Germinal center (tissue), 1 donor: ENCODE measurements around the gene BBS9.
"Not testable (repeated sequence)": the region's sequence is repeated elsewhere in the genome, so short reads cannot be mapped to it uniquely, and the experiment has no call there.

Source experiments
- DNase-seq: peaks from one replicate; pipeline ENCODE4 v3.0.0; 2012; ENCODE audit warnings: mixed read lengths, low spot score

Gene BBS9

DNA sequence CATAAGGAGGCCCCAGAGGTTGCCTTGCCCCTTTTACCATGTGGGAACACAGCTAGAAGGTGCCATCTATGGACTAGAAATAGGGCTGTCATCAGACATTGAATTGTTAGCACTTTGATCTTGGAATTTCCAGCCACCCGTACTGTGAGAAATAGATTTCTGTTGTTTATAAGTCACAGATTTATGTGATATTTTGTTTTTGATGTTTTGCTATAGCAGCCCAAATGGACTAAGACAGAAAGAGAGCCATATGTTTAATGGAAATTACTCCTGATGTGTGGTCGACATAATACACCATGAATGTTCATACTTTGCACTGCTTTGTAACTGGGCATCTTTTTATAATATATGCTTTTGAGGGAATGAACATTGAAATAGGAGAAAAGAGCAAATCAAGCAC, 302.2 kb downstream of the BBS9 start:
- no peak for DNase-seq

DNA sequence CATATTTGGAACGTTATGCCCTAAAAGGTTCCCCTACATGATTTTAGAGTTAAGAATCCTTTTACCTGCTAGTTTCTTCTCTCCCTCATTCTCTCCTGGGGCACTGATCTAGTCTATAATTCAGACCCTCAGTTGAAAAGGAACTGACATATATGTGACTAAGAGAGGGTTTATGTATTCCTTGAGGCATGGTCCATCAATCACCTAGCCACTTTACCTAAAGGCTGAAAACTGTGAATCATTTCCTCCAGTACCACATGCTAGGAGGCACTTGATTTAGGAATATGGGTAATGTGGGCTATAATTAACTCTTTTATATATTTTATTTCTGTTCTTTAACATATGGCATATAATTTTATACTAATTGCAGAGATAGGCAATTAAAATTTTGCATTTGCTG, 303.5 kb downstream of the BBS9 start:
- no peak for DNase-seq

DNA sequence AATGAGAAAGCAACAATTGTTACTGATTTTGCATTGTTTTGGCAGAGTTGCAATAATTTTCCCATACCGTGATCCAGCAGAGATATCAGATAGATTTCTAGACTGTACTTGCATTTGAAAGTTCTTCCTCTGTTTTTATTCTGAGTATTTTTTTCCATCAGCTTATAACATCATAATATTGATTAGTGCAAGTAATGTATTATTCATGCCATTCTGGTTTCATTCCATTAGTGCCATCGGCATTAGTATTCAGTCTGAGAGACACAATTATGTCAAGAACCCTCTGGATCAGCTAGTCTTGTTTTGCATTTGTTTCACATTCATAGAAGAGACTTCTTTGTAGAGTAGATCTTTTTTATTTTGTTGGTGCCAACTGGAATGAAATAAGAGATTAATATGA, 304.0 kb downstream of the BBS9 start:
- no peak for DNase-seq

DNA sequence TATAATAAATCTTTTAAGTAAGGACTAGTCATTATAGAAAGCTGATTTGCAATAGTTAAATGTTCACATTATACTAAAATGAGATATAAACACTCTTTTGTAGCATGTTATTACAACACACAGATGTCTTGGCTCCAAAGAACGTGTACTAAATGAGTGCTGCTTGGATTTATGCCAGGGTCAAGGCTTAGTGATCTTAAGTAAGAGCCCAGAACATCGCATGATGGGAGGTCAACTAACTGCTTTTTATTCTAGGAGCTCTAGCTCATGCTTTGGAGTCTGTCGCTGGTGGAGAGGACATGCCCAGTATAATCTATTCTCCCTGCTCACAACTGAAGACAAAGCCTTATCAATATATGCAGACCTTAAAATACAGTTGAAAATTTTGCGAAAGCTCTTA, 315.1 kb downstream of the BBS9 start:
- no peak for DNase-seq

- DNase-seq: no peak
These were observed 317.2 kb downstream of the BBS9 start for GRCh38 chr7:33446551-33446950.

- DNase-seq: no peak
These were observed 318.7 kb downstream of the BBS9 start for GRCh38 chr7:33448035-33448434.

DNA sequence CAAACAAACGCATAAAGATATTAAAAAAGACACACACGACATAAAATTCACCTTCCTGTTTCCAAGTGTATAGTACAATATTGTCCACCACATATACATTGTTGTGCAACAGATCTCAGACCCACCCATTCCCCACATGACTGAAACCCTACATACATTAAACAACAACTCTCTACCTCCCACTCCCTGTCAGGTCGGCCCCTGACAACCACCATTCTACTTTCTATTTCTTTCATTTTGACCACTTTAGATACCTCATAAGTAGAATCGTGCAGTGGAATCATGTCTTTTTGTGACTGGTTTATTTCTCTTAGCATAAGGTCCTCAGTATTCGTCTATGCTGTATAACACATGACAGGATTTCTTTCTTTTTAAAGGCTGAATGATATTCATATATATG, 320.5 kb downstream of the BBS9 start:
- no peak for DNase-seq

GRCh38 chr7:33452805-33453502, 323.6 kb downstream of the BBS9 start:
- DNase-seq: no peak

DNA sequence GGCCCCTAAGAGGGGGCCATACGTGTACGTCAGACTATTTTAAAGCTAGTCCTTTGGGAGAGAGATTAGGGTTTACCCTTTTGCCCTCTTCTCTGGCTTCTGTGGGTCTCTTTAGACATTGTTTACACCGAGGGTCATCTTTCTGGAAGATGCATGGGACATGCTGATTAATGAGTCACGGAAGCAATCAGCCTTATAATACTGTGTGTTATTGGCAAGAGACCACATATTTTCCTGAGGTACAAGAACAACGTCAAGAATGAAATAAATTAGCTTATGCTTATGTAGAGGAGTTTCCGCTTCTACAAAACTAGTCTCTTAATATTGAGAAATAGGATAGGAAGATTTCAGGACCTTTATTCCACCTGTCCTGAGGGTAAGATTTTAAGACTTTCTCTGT, 327.7 kb downstream of the BBS9 start:
- DNase-seq: no peak

- DNase-seq: no peak
These were observed 329.2 kb downstream of the BBS9 start for GRCh38 chr7:33458581-33458980.

DNA sequence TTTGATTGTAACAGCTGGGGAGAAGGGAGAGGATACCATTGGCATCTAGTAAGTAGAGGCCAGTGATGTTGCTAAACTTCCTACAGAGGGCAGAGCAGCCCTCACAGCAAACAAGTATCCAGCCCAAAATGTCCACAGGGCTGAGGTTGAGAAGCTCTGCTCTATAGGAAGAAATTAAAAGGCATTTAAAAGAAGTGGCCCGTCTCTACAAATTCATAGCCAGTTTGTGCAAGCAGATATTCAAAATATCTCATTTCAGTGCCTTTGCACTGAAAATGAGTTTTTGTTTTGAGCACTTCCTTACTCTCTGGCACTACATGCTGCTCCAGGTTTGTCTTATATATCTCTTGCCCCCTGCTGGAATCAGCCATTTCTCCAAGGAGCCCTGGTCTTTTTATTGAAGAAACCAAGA, 330.0 kb downstream of the BBS9 start:
- no peak for DNase-seq

DNA sequence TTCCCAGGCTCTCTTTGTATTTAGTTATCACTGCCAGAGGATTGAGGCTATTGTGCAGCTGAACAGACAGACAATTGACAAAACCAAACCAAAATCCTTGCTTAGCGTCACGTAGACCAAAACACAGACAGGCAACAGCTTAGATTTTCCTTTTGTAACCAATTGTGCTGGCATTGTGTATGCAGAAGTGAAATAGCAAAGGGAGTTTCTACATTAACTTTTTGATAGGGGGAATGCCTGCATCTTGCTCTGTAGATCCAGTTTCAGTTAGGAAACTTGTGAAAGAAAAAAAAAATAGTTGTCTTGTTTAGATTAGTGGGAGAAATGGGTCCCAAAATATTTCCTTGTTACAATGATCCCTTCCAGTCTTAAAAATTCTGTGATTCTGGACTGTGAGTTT, 333.8 kb downstream of the BBS9 start:
- no peak for DNase-seq

DNA sequence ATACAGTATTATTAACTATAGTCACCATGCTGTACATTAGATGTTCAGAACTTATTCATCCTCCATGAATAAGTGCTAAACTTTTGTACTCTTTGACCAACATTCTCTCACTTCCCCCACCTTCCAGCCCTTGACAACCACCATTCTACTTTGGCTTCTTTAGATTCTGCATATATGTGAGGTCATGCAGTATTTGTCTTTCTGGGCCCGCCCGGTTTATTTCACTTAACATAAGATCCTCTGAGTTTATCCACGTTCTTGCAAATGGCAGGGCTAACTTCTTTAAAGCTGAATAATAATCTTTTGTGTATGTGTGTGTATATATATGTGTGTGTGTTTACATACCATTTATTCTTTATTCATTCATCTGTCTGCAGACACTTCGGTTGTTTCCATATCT, 336.8 kb downstream of the BBS9 start:
- no peak for DNase-seq

DNA sequence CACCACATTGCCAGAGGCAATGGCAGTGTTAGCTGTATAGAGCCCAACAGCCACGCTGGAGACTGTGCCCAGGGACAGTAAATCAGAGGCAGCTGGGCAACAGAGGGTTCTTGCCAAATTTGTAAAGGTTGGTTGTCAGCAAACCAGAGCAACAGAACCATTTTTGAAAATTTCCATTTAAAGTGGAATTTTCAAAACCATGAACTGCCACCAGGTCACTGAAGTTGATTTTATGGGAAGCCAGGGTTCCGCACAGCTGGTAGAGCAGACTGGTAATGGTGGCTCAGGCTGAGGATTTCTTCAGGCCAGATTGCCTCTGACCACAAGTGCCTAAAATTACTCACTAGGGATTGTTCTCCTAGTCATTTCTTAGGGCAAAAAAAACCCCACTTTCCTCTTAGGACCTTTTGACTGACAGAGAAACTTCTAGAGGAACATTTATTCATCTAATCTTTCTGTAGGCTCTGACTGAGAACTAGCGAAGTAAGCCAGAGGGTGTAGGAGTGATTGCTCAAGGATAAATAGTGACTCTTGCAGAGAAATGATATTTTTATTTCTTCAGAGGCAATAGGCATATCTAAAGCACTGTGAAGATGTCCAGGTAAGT, 342.4 kb downstream of the BBS9 start:
- DNase-seq: no peak

DNA sequence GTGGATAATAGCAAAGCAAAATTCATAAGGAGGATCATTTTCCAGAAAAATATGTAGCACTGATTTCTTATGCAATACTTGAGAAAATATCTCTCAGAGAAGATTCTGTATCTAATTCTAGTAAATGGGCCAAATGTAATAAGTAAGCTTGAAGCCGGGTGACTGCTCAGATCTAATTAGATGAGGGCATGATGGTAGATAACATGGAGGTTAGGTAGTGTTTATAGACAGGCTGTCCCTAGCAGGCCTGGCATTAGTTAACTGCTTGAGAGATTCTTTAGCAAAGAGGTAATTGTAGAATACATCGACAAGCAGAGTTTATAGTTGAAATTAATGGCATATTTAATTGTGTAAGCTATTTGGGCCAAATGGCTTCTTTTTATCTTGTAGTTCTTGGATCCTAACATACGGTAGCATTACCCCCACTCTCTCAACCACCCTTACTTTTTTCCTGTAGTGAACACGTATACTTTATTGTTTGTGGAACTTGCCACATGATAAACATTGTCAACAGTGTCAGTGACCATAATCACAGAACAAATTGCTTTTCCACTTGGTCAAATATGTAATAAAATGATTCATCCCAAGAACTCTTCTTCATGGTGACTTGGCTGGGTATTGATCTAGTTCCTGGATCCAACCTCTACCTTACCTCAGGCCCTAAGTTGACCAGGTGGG, 343.1 kb downstream of the BBS9 start:
- DNase-seq: no peak

GRCh38 chr7:33477719-33478480, 348.5 kb downstream of the BBS9 start:
- no peak for DNase-seq

GRCh38 chr7:33484476-33484875, 355.1 kb downstream of the BBS9 start:
- not testable (repeated sequence) for DNase-seq

- no peak for DNase-seq
These were observed 356.6 kb downstream of the BBS9 start for GRCh38 chr7:33485747-33486493.

- no peak for DNase-seq
These were observed 357.3 kb downstream of the BBS9 start for GRCh38 chr7:33486633-33487032.

- no peak for DNase-seq
These were observed 358.8 kb downstream of the BBS9 start for GRCh38 chr7:33487998-33488682.

DNA sequence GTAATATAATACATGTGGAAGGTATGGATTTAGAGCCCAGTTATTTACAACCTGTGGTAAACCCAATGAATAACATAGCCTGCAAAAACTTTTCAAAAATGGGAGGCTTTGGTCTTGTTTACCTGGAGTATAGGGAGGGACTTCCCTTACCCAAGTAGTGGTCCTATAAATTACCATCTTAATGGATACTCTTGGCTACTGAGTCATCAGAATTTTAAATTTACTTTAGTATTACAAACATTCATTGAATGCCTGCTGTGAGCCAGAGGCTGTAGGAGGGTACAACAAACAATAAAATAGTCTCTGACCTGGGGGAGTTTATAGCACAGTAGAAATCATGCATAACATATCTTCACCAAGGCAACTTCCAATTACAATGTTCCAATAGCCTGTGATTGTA, 365.1 kb downstream of the BBS9 start:
- DNase-seq: no peak
